Measurements from ENCODE around the gene SIKE1. TPM values are rescaled to one million over a fixed set of nuclear protein-coding genes. Genes with fewer than 3 reads are reported as not detected.

SIKE1 gene
- total RNA-seq, 4 donors from 2014 or later, result 29.7 to 57.4 (median 34.0) TPM

GRCh38 chr1:114741963-114742746 is 38.3 kb downstream of the SIKE1 start:
- Histone ChIP-seq H3K36me3 (peaks cover 11 to 58% of the 10 kb centered on the region in 2 donors), H3K4me1 (peaks cover 0 to 64% (median 3%) of the 10 kb centered on the region in 3 donors), H3K27me3 (no peaks in the 10 kb centered on the region), H3K9me3 (no peaks in the 10 kb centered on the region), H3K27ac (no peak overlapping the region), H3K4me3 (no peak overlapping the region)
- TF ChIP-seq EP300 (IDR thresholded peaks at IDR 0.05) (no peak), CTCF (IDR thresholded peaks at IDR 0.05) (no peak), POLR2A (IDR thresholded peaks at IDR 0.05) (no peak), POLR2AphosphoS5 (IDR thresholded peaks at IDR 0.05) (no peak)
- no peak for ATAC-seq
- WGBS, 2 donors (ENCODE audit: low coverage in 1 of 2), result 88 to 91% methylated on average over 6 to 11 of the region's 11 CpGs

GRCh38 chr1:114740331-114740730 is 40.2 kb downstream of the SIKE1 start:
- TF ChIP-seq EP300 (IDR thresholded peaks at IDR 0.05) (no peak), CTCF (IDR thresholded peaks at IDR 0.05) (no peak), POLR2A (IDR thresholded peaks at IDR 0.05) (no peak), POLR2AphosphoS5 (IDR thresholded peaks at IDR 0.05) (no peak)
- 87 to 100% methylated on average over 1 of the region's 1 CpG for WGBS, 2 donors (ENCODE audit: low coverage in 1 of 2)

GRCh38 chr1:114737314-114737849 is 43.1 kb downstream of the SIKE1 start:
- Histone ChIP-seq H3K36me3 (peaks cover 42 to 88% of the 10 kb centered on the region in 2 donors), H3K27ac (no peak overlapping the region), H3K27me3 (no peaks in the 10 kb centered on the region), H3K9me3 (no peaks in the 10 kb centered on the region), H3K4me1 (peaks cover 0 to 20% (median 0%) of the 10 kb centered on the region in 3 donors), H3K4me3 (no peak overlapping the region)
- no peak for TF ChIP-seq EP300 (IDR thresholded peaks at IDR 0.05)
- TF ChIP-seq POLR2A (IDR thresholded peaks at IDR 0.05), result no peak
- TF ChIP-seq POLR2AphosphoS5 (IDR thresholded peaks at IDR 0.05), result no peak
- no peak for TF ChIP-seq CTCF (IDR thresholded peaks at IDR 0.05)
- 64 to 82% methylated on average over 2 to 6 of the region's 6 CpGs for WGBS, 2 donors (ENCODE audit: low coverage in 1 of 2)
- ATAC-seq, result no peak

More at GRCh38 chr1:114740331-114740730, 40.2 kb downstream of the SIKE1 start:
- Histone ChIP-seq H3K27ac (no peak overlapping the region), H3K4me3 (no peak overlapping the region), H3K27me3 (no peaks in the 10 kb centered on the region), H3K9me3 (no peaks in the 10 kb centered on the region), H3K36me3 (peaks cover 22 to 72% of the 10 kb centered on the region in 2 donors), H3K4me1 (peaks cover 0 to 48% (median 3%) of the 10 kb centered on the region in 3 donors)
- ATAC-seq, result no peak

GRCh38 chr1:114735479-114735878 is 45.0 kb downstream of the SIKE1 start:
- H3K36me3 ChIP-seq, result peaks cover 50 to 95% of the 10 kb centered on the region in 2 donors
- no peak for TF ChIP-seq POLR2A (IDR thresholded peaks at IDR 0.05)
- TF ChIP-seq CTCF (IDR thresholded peaks at IDR 0.05), result no peak
- no peak for TF ChIP-seq EP300 (IDR thresholded peaks at IDR 0.05)
- no peak for TF ChIP-seq POLR2AphosphoS5 (IDR thresholded peaks at IDR 0.05)
- peaks cover 0 to 17% (median 0%) of the 10 kb centered on the region in 3 donors for H3K4me1 ChIP-seq
- no peak overlapping the region for H3K27ac ChIP-seq
- H3K4me3 ChIP-seq, result no peak overlapping the region
- H3K27me3 ChIP-seq, result no peaks in the 10 kb centered on the region
- 71 to 86% methylated on average over 1 of the region's 1 CpG for WGBS, 2 donors (ENCODE audit: low coverage in 1 of 2)
- H3K9me3 ChIP-seq, result no peaks in the 10 kb centered on the region
- ATAC-seq, result no peak

All from gastroesophageal sphincter (tissue), 4 donors.